Measurements from ENCODE around the gene RPL15.

- TF ChIP-seq MAX (IDR thresholded peaks at IDR 0.05) (no peak), YY1 (IDR thresholded peaks at IDR 0.05) (no peak)
Measured at GRCh38 chr3:23945663-23945912, 28.7 kb downstream of the RPL15 start.

Measured in liver (tissue), 1 donor.